HG03135 (cell line): ENCODE data around the gene PLA2G5.
"Not testable (repeated sequence)": the region's sequence is repeated elsewhere in the genome, so short reads cannot be mapped to it uniquely, and the experiment has no call there.

Experiments
- ATAC-seq: cut with Tn5 transposase; IDR thresholded peaks from one replicate; pipeline ENCODE4 v1.9.1; 2021; ENCODE audit warnings: mild to moderate bottlenecking, moderate library complexity; ENCODE audit not compliant: unreplicated experiment

The PLA2G5 gene

GRCh38 chr1:20069874-20070273 lies at the start of gene PLA2G5:
Gene PLA2G5 (plus strand): TSS chr1:20070194. CDS start chr1:20084831, 14,637 bp downstream.
- no peak for ATAC-seq

DNA sequence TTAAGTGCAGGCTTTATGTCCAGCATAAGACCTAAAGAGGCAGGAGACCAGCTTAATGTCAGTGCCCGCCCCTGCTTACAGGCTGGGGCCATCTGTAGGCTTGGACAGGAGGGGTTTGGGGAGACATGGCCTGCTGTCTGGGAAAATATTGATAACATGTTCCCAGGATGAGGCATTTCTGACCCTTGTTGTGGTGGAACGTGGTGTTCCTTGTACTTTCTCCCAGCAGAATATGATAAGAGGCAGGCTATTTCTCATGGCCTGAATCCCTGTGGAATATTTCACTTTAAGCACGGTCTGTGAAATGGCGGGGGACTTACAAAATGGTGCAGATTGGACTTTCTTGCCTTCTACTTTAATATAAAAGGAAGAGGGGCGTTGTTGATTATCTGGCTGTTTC lies 41.9 kb upstream of the PLA2G5 start:
- no peak for ATAC-seq

- no peak for ATAC-seq
Observed at GRCh38 chr1:20028726-20029125, 41.3 kb upstream of the PLA2G5 start.

DNA sequence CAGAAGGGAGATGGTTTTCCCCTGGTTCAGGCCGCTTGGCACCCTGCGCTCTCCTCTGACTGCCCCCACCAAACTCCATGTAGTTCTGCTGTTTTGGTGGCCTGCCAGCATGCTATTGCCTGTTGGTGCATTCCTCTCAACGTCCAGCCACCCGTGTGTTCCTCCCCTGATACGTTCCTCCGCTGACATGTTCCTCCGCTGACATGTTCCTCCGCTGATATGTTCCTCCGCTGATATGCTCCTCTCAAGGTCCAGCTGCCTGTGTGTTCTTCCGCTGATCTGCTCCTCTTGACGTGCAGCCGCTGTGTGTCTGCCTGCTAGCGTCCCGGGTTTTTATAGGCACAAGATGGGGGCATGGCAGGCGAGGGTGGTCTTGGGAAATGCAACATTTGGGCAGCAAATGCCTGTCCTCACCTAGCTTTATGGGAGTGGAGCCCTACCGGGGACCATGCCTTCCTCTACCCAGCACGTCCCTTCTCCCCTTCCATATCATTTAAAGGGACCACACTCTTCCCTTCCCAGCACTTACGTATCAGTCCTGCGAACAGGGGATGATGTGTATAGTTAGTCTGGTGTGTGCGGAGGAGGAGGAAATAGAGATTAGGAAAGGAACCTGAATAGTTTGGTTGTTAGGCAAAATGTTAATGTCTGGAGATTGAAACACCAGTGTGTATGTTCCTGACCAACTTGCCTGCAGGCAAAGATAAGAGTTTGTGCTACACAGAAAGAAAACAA lies 40.6 kb upstream of the PLA2G5 start:
- ATAC-seq = no peak

- not testable (repeated sequence) for ATAC-seq
Observed at GRCh38 chr1:20030436-20031151, 39.4 kb upstream of the PLA2G5 start.

DNA sequence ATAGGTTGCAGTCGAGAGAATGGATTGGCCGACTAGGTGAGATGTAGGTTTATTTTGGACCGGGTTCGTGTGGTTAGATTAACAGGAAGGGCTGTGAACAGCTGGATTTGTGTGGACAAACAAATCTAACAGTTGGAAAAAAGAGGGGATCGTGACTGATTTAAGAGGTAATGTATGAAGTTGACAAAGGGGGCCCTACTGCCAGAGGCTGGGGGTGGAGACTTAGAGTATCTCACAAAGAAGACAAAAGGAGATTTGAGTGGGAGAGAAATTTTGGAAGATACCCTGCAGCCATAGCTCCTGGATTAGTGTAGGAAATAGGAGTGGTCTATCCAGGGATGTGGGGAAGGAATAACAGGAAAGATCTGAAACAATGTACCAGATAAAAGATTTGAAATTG lies 38.8 kb upstream of the PLA2G5 start:
- ATAC-seq = no peak

DNA sequence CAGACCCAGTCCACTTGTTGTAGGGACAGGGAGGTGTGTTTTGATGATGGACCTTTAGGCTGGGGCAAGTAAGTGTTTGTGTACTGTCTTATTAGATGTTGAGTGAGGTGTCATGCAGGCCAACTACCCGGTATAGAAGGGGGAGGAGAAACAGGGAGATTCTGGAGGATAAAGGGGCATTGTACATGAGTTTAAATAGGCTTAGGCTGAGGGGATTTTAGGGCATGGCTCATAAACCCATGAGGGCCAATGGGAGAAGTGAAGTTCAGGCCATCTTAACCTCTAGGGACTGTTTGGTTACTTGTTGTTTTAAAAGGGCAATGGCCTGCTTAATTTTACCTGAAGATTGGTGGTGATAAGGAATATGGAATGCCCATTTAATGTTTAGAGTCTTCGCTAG lies 38.2 kb upstream of the PLA2G5 start:
- no peak for ATAC-seq

DNA sequence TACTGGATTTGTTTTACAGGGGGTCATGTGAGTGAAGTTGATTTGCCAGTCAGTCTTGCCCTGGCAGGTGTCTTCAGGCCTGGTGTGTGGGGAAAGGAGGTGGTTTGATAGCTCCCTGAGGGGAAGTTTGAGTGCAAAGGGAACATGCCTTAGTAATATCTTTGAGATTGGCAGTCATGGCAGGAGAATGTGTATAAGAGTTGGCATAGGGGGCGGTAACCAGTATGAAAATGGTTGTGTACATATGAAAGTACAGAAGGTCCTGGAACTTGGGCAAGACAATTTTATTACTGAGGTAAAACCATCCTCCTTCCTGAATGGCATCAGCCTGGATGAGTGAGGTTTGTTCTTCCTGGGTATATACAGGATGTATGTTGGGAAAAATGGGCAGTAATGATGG lies 37.6 kb upstream of the PLA2G5 start:
- no peak for ATAC-seq

GRCh38 chr1:20033420-20033819 lies 36.6 kb upstream of the PLA2G5 start:
- no peak for ATAC-seq

GRCh38 chr1:20035114-20035513 lies 34.9 kb upstream of the PLA2G5 start:
- no peak for ATAC-seq

- no peak for ATAC-seq
Observed at GRCh38 chr1:20037877-20038276, 32.1 kb upstream of the PLA2G5 start.

GRCh38 chr1:20047096-20047495 lies 22.9 kb upstream of the PLA2G5 start:
- ATAC-seq = no peak

DNA sequence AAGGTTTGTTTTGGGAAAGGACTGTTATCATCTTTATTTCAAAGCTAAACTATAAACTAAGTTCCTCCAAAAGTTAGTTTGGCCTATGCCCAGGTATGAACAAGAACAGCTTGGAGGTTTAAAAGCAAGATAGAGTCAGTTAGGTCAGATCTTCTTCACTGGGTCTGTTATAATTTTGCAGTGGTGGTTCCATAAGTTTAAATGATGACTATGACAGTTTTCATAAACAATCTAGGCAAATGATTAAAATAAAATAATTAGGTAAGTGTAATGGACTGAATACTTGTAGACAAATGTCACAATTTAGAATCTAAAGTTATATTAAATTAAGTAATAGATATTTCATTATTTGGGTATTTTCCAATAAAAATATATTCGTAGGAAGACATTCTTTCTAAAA lies 21.4 kb upstream of the PLA2G5 start:
- ATAC-seq = no peak

GRCh38 chr1:20049056-20049798 lies 20.8 kb upstream of the PLA2G5 start:
- ATAC-seq = not testable (repeated sequence)

GRCh38 chr1:20051218-20051829 lies 18.7 kb upstream of the PLA2G5 start:
- no peak for ATAC-seq

DNA sequence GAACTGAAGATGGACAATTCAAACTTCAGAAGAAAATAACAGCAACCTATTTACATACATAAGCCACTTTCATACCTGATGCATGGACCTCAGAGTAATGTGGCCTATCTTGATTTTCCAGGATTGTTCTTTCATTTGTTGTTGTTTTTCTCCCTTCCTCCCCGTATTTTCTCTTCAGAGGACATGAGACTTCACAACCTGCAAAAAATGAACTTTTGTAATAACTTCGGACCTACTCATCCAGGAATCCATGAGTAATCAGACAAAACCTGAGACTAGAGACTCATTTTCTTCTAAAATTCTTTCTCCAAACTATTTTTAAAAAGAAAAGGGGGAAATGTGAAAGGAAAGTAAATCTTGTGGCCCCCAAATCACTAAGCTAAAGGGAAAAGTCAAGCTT lies 17.6 kb upstream of the PLA2G5 start:
- ATAC-seq = no peak

- ATAC-seq = no peak
Observed at GRCh38 chr1:20057886-20058420, 12.0 kb upstream of the PLA2G5 start.

DNA sequence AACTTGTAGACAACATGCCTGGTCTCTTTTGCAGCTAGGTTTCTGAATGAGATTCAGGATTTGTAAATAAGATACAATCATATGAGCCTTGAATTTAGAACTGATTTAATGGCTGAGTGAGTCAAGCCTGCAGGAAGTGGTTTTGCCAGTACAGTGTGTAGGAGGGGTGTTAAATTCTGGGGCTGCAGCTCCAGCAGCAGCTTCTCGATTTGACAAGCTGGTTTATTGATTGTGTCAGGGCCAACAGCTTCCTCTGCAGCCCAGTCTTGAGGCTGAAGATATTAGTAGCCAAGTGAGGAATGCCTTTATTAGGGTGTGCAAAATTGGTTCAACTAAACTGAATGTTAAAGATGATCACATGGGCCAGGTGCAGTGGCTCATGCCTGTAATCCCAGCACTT lies 11.5 kb upstream of the PLA2G5 start:
- no peak for ATAC-seq

GRCh38 chr1:20059847-20060246 lies 10.1 kb upstream of the PLA2G5 start:
- ATAC-seq = no peak

- ATAC-seq = not testable (repeated sequence)
Observed at GRCh38 chr1:20060791-20061190, 9.2 kb upstream of the PLA2G5 start.

- ATAC-seq = no peak
Observed at GRCh38 chr1:20061866-20062265, 8.1 kb upstream of the PLA2G5 start.
